ENCODE results near the gene ZFP1.

DNA sequence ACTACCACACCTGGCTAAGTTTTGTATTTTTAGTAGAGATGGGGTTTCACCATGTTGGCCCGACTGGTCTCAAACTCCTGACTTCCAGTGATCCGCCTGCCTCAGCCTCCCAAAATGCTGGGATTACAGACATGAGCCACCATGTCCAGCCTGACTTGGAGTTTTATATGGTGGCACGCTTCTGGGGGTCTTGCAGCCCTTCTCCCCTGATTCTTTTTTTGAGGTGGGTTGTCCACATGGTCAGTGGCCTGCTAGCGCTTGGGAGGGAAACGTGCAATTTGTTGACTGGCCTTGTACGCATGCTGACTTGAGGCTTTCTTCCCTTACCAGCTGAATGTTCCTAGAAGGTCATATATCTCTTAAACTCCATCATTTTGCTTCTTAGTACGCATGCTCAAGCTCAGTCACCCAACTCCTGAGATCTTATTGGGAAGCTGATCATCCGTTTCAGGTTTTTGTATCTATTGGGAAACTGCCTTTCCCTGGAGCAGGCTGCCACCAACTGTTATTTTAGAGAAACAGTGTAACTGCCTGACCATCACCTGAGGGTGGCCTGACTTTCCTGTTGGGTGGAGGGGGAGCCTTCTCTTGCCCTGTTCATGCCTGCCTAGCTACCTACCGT lies 18.1 kb upstream of the ZFP1 start:
- TF ChIP-seq, protein P1, sequence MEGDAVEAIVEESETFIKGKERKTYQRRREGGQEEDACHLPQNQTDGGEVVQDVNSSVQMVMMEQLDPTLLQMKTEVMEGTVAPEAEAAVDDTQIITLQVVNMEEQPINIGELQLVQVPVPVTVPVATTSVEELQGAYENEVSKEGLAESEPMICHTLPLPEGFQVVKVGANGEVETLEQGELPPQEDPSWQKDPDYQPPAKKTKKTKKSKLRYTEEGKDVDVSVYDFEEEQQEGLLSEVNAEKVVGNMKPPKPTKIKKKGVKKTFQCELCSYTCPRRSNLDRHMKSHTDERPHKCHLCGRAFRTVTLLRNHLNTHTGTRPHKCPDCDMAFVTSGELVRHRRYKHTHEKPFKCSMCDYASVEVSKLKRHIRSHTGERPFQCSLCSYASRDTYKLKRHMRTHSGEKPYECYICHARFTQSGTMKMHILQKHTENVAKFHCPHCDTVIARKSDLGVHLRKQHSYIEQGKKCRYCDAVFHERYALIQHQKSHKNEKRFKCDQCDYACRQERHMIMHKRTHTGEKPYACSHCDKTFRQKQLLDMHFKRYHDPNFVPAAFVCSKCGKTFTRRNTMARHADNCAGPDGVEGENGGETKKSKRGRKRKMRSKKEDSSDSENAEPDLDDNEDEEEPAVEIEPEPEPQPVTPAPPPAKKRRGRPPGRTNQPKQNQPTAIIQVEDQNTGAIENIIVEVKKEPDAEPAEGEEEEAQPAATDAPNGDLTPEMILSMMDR (IDR thresholded peaks at IDR 0.05; ENCODE audit: borderline replicate concordance, extremely low read depth, low read length, poor library complexity, severe bottlenecking), result peak; percentile 24
- TF ChIP-seq EZH2 (IDR thresholded peaks at IDR 0.05; ENCODE audit: borderline replicate concordance, low read depth, low read length, severe bottlenecking), result no peak
